ENCODE results near the gene MAN1C1. TPM values are rescaled to one million over a fixed set of nuclear protein-coding genes. Genes with fewer than 3 reads are reported as not detected.

Gene MAN1C1
- total and polyA plus RNA-seq, 9 of the 15 experiments (the other 6 are each of a cell fraction or from before 2014, with no cell fraction given): 0.04 to 0.44 (median 0.10) TPM; not detected in 3

GRCh38 chr1:25820247-25821111 is 203.9 kb downstream of the MAN1C1 start (continued):
- no peak for TF ChIP-seq SMAD1 (IDR thresholded peaks at IDR 0.05; ENCODE audit: low read depth, low read length, partially characterized antibody)
- no peak for TF ChIP-seq ZNF318 (IDR thresholded peaks at IDR 0.05; ENCODE audit: borderline replicate concordance in 1 of 2, low read depth in 1 of 2)
- no peak for TF ChIP-seq ZNF217 (CRISPR knock-in tag; IDR thresholded peaks at IDR 0.05)
- TF ChIP-seq BRD4 (IDR thresholded peaks at IDR 0.05): no peak; the same call in 1 of the 2 replicates
- peak; percentile 40 to 61; a peak in 1 of 4 replicates for TF ChIP-seq MLLT1 (IDR thresholded peaks at IDR 0.05)
- no peak for TF ChIP-seq CBX8 (IDR thresholded peaks at IDR 0.05; ENCODE audit: borderline replicate concordance, extremely low read depth, low read depth, low read length, poor library complexity, severe bottlenecking)
- TF ChIP-seq CREB3 (tag; conservative IDR thresholded peaks at IDR 0.05; ENCODE audit: low read depth): 0 out of 2 replicates have a peak, but pooled peaks have one; percentile 41
- peak; percentile 78 for TF ChIP-seq THRB (CRISPR knock-in tag; conservative IDR thresholded peaks at IDR 0.05)
- TF ChIP-seq PCBP1 (IDR thresholded peaks at IDR 0.05; ENCODE audit: low read depth, low read length, poor library complexity, severe bottlenecking): peak; percentile 76
- no peak for TF ChIP-seq SMAD2 (IDR thresholded peaks at IDR 0.05; ENCODE audit: low read depth, low read length)
- TF ChIP-seq HDAC2 (IDR thresholded peaks at IDR 0.05): peak; percentile 60; the same call in 1 of the 2 replicates
- no peak for TF ChIP-seq FOXJ3 (CRISPR knock-in tag; IDR thresholded peaks at IDR 0.05)
- TF ChIP-seq DACH1 (IDR thresholded peaks at IDR 0.05; ENCODE audit: partially characterized antibody): no peak
- TF ChIP-seq ZNF165 (CRISPR knock-in tag; IDR thresholded peaks at IDR 0.05; ENCODE audit: borderline replicate concordance): no peak
